ENCODE results near the gene MLF2.
A peak's percentile ranks its signal among the peaks of the same experiment; 100 is the strongest.

MLF2 gene

GRCh38 chr12:6724409-6724797, 28.5 kb downstream of the MLF2 start:
- H3F3A ChIP-seq (ENCODE audit: insufficient read depth, low read length), result peaks cover 7% of the 10 kb centered on the region
- H3K27me3 ChIP-seq (replicated peaks; ENCODE audit: insufficient read depth, low read length), result no peaks in the 10 kb centered on the region
- H3K4me1 ChIP-seq (ENCODE audit: low read length), result peaks cover 6% of the 10 kb centered on the region
- peak overlapping the region; percentile 70 for H3K4me3 ChIP-seq (ENCODE audit: low read length)
- H3K27ac ChIP-seq (ENCODE audit: low read length), result peak overlapping the region; percentile 73
- peak overlapping the region; percentile 70 for H3K9ac ChIP-seq (ENCODE audit: low read length)
- TF ChIP-seq CTCF (IDR thresholded peaks at IDR 0.05; ENCODE audit: low read length) (no peak), EZH2 (optimal IDR thresholded peaks at IDR 0.05; ENCODE audit: low read depth, low read length) (no peak), EZH2phosphoT487 (IDR thresholded peaks at IDR 0.05; ENCODE audit: low read length) (no peak)
- no peaks in the 10 kb centered on the region for H4K20me1 ChIP-seq (ENCODE audit: insufficient read depth, low read length)
- H3K4me2 ChIP-seq (ENCODE audit: low read depth, low read length), result peak overlapping the region; percentile 95
- H3K36me3 ChIP-seq (replicated peaks; ENCODE audit: insufficient read depth, low read length), result 0 out of 2 replicates have a peak, but pooled peaks cover 5% of the 10 kb centered on the region
- no peaks in the 10 kb centered on the region for H3K9me3 ChIP-seq (replicated peaks; ENCODE audit: insufficient read depth, low read length)
- peak overlapping the region; percentile 68 for H2AFZ ChIP-seq (ENCODE audit: low read length)
- DNase-seq, result peak; percentile 51
- H3K79me2 ChIP-seq (ENCODE audit: low read length), result peaks cover 7% of the 10 kb centered on the region
- H3K9me2 ChIP-seq (replicated peaks; ENCODE audit: insufficient read depth, low read length), result no peaks in the 10 kb centered on the region

GRCh38 chr12:6723607-6724408, 29.1 kb downstream of the MLF2 start, which contains the start of gene COPS7A:
Gene COPS7A, plus strand, starts transcription at chr12:6724046. Its CDS starts 611 bp downstream, at chr12:6724657.
- Histone ChIP-seq H3K36me3 (replicated peaks; ENCODE audit: insufficient read depth, low read length) (0 out of 2 replicates have a peak, but pooled peaks cover 5% of the 10 kb centered on the region), H3K4me1 (ENCODE audit: low read length) (peaks cover 6% of the 10 kb centered on the region), H3K9me2 (replicated peaks; ENCODE audit: insufficient read depth, low read length) (no peaks in the 10 kb centered on the region), H3K4me2 (ENCODE audit: low read depth, low read length) (peak within 1 kb of the TSS; percentile 95), H3K9ac (ENCODE audit: low read length) (peak within 1 kb of the TSS; percentile 70), H4K20me1 (ENCODE audit: insufficient read depth, low read length) (no peaks in the 10 kb centered on the region), H3K27ac (ENCODE audit: low read length) (peak within 1 kb of the TSS; percentile 73), H3K79me2 (ENCODE audit: low read length) (peaks cover 7% of the 10 kb centered on the region), H3K4me3 (ENCODE audit: low read length) (peak within 1 kb of the TSS; percentile 70), H3K9me3 (replicated peaks; ENCODE audit: insufficient read depth, low read length) (no peaks in the 10 kb centered on the region), H2AFZ (ENCODE audit: low read length) (peak within 1 kb of the TSS; percentile 89), H3K27me3 (replicated peaks; ENCODE audit: insufficient read depth, low read length) (no peaks in the 10 kb centered on the region), H3F3A (ENCODE audit: insufficient read depth, low read length) (peaks cover 7% of the 10 kb centered on the region)
- peak; percentile 100 for DNase-seq
- no peak for TF ChIP-seq EZH2phosphoT487 (IDR thresholded peaks at IDR 0.05; ENCODE audit: low read length)

GRCh38 chr12:6722863-6723262, 30.1 kb downstream of the MLF2 start:
- Histone ChIP-seq H3K27ac (ENCODE audit: low read length) (no peak overlapping the region), H3K9ac (ENCODE audit: low read length) (no peak overlapping the region; the same call in 1 of the 2 replicates), H3K4me3 (ENCODE audit: low read length) (no peak overlapping the region)

More at GRCh38 chr12:6722863-6723262, 30.1 kb downstream of the MLF2 start:
- no peaks in the 10 kb centered on the region for H4K20me1 ChIP-seq (ENCODE audit: insufficient read depth, low read length)
- H3K9me2 ChIP-seq (replicated peaks; ENCODE audit: insufficient read depth, low read length), result no peaks in the 10 kb centered on the region
- no peak for DNase-seq
- H3K4me1 ChIP-seq (ENCODE audit: low read length), result peaks cover 6% of the 10 kb centered on the region
- no peaks in the 10 kb centered on the region for H3K27me3 ChIP-seq (replicated peaks; ENCODE audit: insufficient read depth, low read length)
- H3K9me3 ChIP-seq (replicated peaks; ENCODE audit: insufficient read depth, low read length), result no peaks in the 10 kb centered on the region
- H3K4me2 ChIP-seq (ENCODE audit: low read depth, low read length), result 0 out of 2 replicates have a peak overlapping the region, but pooled peaks have one; percentile 68
- TF ChIP-seq CTCF (IDR thresholded peaks at IDR 0.05; ENCODE audit: low read length), result no peak
- TF ChIP-seq EZH2phosphoT487 (IDR thresholded peaks at IDR 0.05; ENCODE audit: low read length), result no peak
- TF ChIP-seq EZH2 (optimal IDR thresholded peaks at IDR 0.05; ENCODE audit: low read depth, low read length), result no peak
- H3K79me2 ChIP-seq (ENCODE audit: low read length), result peaks cover 7% of the 10 kb centered on the region
- peaks cover 7% of the 10 kb centered on the region for H3F3A ChIP-seq (ENCODE audit: insufficient read depth, low read length)
- H3K36me3 ChIP-seq (replicated peaks; ENCODE audit: insufficient read depth, low read length), result no peaks in the 10 kb centered on the region
- H2AFZ ChIP-seq (ENCODE audit: low read length), result 0 out of 2 replicates have a peak overlapping the region, but pooled peaks have one; percentile 89
